HPDE6-E6E7 (cell line): ENCODE results near the gene KLK3.
"Not testable (repeated sequence)": the region's sequence is repeated elsewhere in the genome, so short reads cannot be mapped to it uniquely, and the experiment has no call there.

ENCODE experiments used
- DNase-seq: peaks from one replicate; pipeline ENCODE4 v3.0.0; 2011; ENCODE audit warnings: missing footprints; ENCODE audit errors: extremely low spot score

Gene KLK3

GRCh38 chr19:50861496-50862286, 7.0 kb downstream of the KLK3 start:
- no peak for DNase-seq

GRCh38 chr19:50869479-50869878, 14.8 kb downstream of the KLK3 start:
- no peak for DNase-seq

- no peak for DNase-seq
Measured at GRCh38 chr19:50870417-50871089, 15.8 kb downstream of the KLK3 start.

GRCh38 chr19:50873056-50873455, 18.3 kb downstream of the KLK3 start, which contains the start of gene KLK2:
Gene KLK2, plus strand, starts transcription at chr19:50873439. Its CDS starts 35 bp downstream, at chr19:50873474.
- DNase-seq, result no peak

GRCh38 chr19:50874211-50874610, 19.5 kb downstream of the KLK3 start:
- no peak for DNase-seq

DNA sequence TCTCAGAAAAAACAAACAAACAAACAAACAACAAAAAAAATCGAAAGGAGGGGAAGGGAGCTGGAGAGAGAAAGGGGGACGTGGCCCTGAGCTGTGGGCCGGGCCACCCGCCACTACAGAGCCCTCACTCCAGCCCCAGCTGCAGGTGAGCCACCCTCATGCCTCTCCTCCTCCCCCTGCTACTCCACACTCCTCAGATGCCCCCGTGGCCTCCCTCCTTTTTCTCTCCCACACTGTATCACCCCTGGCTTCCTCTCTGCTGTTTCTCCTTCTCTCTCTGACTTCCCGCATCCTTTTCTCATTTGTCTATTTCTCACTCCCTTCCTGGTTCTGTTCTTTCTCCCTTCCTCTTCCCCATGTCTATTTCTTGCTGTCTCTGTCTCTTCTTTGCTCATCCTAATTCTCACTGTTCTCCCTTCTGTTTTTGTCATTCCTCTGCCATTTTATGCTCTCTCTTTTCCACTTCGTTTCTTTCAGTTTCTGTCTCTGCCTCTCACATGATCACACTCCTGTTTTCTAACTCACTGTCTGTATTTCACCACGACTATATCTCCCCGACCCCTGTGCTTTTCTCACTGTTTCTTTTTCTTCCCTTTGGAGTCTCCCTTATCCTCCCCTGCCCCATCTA, 21.2 kb downstream of the KLK3 start:
- DNase-seq, result no peak

DNA sequence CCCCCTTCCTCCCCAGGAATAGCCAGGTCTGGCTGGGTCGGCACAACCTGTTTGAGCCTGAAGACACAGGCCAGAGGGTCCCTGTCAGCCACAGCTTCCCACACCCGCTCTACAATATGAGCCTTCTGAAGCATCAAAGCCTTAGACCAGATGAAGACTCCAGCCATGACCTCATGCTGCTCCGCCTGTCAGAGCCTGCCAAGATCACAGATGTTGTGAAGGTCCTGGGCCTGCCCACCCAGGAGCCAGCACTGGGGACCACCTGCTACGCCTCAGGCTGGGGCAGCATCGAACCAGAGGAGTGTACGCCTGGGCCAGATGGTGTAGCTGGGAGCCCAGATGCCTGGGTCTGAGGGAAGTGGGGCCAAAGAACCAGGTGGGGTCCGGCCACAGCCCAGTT, 21.7 kb downstream of the KLK3 start:
- no peak for DNase-seq

DNA sequence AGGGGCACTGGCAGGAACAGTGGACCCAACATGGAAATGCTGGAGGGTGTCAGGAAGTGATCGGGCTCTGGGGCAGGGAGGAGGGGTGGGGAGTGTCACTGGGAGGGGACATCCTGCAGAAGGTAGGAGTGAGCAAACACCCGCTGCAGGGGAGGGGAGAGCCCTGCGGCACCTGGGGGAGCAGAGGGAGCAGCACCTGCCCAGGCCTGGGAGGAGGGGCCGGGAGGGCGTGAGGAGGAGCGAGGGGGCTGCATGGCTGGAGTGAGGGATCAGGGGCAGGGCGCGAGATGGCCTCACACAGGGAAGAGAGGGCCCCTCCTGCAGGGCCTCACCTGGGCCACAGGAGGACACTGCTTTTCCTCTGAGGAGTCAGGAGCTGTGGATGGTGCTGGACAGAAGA, 22.6 kb downstream of the KLK3 start:
- DNase-seq, result no peak

- no peak for DNase-seq
Measured at GRCh38 chr19:50878851-50879250, 24.1 kb downstream of the KLK3 start.

DNA sequence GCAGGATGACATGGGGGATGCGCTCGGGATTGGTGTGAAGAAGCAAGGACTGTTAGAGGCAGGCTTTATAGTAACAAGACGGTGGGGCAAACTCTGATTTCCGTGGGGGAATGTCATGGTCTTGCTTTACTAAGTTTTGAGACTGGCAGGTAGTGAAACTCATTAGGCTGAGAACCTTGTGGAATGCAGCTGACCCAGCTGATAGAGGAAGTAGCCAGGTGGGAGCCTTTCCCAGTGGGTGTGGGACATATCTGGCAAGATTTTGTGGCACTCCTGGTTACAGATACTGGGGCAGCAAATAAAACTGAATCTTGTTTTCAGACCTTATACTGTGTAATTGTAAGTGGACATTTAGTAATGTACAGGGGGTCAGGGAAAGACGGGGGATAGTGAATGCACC, 25.5 kb downstream of the KLK3 start:
- DNase-seq, result no peak

- DNase-seq, result no peak
Measured at GRCh38 chr19:50882188-50882587, 27.5 kb downstream of the KLK3 start.

DNA sequence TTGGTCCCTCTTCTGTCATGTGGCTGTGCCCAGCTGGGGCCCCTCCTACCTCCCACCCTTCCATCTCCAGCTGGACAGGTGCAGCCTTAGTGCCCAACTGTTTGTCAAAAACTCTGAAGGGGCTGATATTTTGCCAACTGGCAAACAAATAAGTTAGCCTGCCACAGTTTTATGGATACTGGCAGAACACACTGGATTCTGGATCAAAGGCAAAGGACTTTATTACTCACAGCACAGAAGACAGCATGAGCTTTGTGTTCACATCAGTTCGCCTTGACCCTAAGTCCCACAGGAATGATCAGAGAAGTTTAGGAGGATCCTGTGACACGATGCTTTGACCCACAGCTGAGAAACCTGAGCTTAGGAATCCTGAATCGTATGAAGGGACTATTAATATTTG, 34.9 kb downstream of the KLK3 start:
- no peak for DNase-seq

- DNase-seq, result peak; percentile 21
Measured at GRCh38 chr19:50890422-50891252, 35.9 kb downstream of the KLK3 start.

DNA sequence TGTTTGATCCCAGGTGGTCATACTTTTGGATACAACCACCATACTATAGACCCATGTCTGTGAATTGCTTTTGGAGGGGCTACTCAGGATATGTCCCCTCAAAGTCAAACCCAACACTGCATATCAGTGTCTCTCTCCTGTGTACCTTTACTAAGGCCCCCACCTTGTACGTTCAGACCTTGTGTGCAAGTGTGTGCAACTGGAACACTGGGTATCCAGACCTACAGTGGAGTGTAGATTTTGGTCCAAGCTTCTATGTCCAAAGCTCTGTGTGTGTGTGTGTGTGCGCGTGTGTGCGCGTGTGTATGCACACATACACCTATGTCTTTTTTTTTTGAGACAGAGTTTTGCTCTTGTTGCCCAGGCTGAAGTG, 36.5 kb downstream of the KLK3 start:
- DNase-seq, result no peak

DNA sequence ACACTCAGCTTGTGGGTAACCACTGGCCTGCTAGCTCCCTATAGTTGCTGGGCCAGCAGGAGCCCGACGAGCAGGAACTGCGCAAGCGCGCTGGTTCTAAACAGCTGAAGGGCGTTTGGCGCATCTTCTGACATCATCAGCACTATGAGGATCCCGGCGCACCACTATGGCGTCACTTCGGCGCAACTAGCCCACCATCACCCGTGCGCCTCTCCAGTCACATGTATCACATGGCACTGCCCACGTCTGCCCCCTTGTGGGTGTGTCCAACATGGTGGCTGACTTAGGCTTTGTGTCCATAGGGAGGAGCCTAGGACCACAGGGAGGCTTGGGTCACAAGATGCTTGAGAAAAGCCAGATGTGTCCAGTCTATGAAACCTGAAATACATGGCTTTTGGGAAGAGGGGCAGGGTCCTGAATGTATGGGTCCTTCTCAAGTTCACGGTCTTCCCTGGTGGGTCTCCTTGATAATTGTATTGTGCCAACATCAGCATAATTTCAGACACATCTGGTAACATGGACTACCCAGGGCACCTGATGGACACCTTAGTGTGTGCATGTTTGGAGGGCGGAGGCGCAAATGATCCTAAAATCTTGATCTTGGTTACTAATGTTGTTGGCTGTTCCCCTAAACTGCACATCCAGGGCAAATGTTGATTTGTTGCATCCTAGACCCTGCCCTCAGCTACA, 38.5 kb downstream of the KLK3 start:
- DNase-seq, result no peak

- no peak for DNase-seq
Measured at GRCh38 chr19:50894478-50895356, 40.0 kb downstream of the KLK3 start.

GRCh38 chr19:50896089-50896590, 41.4 kb downstream of the KLK3 start:
- DNase-seq, result not testable (repeated sequence)

GRCh38 chr19:50896591-50897190, 42.0 kb downstream of the KLK3 start:
- DNase-seq, result peak; percentile 27

- no peak for DNase-seq
Measured at GRCh38 chr19:50897191-50897607, 42.5 kb downstream of the KLK3 start.

DNA sequence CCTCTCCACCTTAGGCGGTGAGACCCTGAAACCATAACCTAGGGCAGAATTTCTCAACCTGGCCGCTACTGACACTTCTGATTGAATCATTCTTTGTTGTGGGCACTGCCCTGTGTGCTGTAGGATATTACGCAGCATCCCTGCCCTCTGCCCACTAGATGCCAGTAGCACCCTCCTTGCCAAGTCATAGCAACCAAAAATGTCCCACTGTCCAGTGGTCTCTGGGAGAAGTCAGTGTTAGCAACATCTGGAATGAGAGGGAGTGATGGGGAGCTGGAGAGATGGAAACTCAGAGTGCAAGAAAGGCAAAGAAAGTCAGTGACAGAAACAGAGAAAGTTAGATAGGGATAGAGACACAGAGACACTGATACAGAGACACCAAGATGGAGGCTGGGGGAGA, 42.9 kb downstream of the KLK3 start:
- DNase-seq, result no peak
